ENCODE results near the gene SUMF2. TPM values are rescaled to one million over a fixed set of nuclear protein-coding genes. Genes with fewer than 3 reads are reported as not detected.
A peak's percentile ranks its signal among the peaks of the same experiment; 100 is the strongest.

The SUMF2 gene
- polyA plus RNA-seq (2011; rRNA removed) (85.2 TPM in 2 replicates), polyA plus RNA-seq (2017; fragmentation: RNase III; extraction: RNeasy Plus Mini Kit Qiagen cat#74134 plus additional on column Dnase treatment) (94.8 to 112 TPM (median 106 TPM) in 3 replicates), polyA minus RNA-seq (2011; rRNA and poly(A)+ RNA removed) (93.2 and 93.5 TPM in 2 replicates)
- 74.2 and 86.7 TPM in 2 replicates for polyA plus RNA-seq (2012; cell fraction: cytosol; rRNA removed)
- polyA plus RNA-seq (2012; cell fraction: nucleus; rRNA removed), result 142 and 158 TPM in 2 replicates

DNA sequence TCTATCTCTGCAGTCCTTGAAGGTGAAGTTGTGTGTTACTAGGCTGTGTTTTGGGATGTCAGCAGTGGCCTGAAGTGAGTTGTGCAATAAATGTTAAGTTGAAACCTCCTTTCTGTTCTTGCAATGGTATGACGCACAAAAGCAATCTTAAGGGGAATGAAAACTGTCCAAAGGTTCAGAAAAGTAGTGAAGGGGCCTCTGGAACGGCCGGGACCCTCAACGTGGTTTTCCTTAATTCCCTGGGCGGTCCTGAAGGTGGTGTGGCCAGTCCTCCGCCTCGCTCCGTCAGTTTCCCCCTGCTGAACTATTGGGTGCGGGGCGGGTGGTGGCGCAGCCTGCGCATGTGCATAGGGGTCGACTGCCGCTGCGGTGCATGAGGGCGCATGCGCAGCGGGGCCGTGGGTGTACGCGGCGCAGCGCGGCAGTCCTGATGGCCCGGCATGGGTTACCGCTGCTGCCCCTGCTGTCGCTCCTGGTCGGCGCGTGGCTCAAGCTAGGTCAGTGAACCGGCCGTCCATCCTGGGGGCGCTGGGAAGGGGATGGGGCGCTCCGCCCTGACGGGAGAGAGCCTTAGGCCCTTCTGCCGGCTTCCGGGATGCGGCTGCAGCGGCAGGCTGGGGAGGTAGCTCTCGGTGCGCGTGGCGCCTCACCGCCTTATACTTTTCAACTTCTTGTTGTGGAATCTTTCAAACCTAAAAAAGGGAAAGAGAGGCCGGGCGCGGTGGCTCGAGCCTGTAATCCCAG, at the start of gene SUMF2:
TSS of gene SUMF2 (plus strand) at position 405 of the 744 bp plus-strand sequence. CDS start at position 431, 26 bp downstream.
- Histone ChIP-seq H3K4me3 (peak within 1 kb of the TSS; percentile 81), H3K4me1 (peaks cover 54% of the 10 kb centered on the region), H3K9me3 (no peaks in the 10 kb centered on the region), H3K4me2 (peak within 1 kb of the TSS; percentile 62), H3K27ac (peak within 1 kb of the TSS; percentile 91 to 94)
- POLR2A ChIA-PET, result interaction anchor here (1.1 to 6.1 kb wide), 5 partner anchors 10 to 42 kb away, joined by 3 to 114 read pairs (median 6); partner anchors contain the start of genes CCT6A, CHCHD2 and PSPH
- no peak for FAIRE-seq
- CTCF ChIA-PET, result interaction anchor here (0.6 to 4.3 kb wide), 8 partner anchors 8 to 423 kb away, joined by 3 to 19 read pairs (median 4); partner anchors contain the start of genes CCT6A and PSPH
- WGBS (ENCODE audit: missing lambda C conversion rate), result 1% methylated on average over 43 of the region's 49 CpGs
- DNase-seq (ENCODE audit: low read depth in 1 of 2, low spot score in 1 of 2), result peak; percentile 92 to 98
- ATAC-seq, result peak; percentile 95 to 96
- TF ChIP-seq EP300 (IDR thresholded peaks at IDR 0.05) (0 out of 5 replicates have a peak, but pooled peaks of 1 of the 2 experiments have one; percentile 21), MYC (IDR thresholded peaks at IDR 0.05; ENCODE audit: borderline replicate concordance, low read length) (peak; percentile 75), TP53 (CRISPR knock-in tag; IDR thresholded peaks at IDR 0.05) (peak; percentile 71; the same call in 1 of the 2 replicates), BHLHE40 (IDR thresholded peaks at IDR 0.05; ENCODE audit: low read depth, low read length) (no peak), CBX2 (IDR thresholded peaks at IDR 0.05; ENCODE audit: borderline replicate concordance, low read depth) (no peak), POLR2A (IDR thresholded peaks at IDR 0.05; ENCODE audit: low read length) (peak; percentile 96), CHD4 (IDR thresholded peaks at IDR 0.05; ENCODE audit: borderline replicate concordance) (no peak), POLR2AphosphoS2 (conservative IDR thresholded peaks at IDR 0.05; ENCODE audit: low read length) (peak; percentile 88; the same call in 1 of the 2 replicates), SREBF2 (IDR thresholded peaks at IDR 0.05) (no peak), JUN (IDR thresholded peaks at IDR 0.05) (peak; percentile 62 to 95; a peak in 4 of 5 replicates), RAD21 (conservative IDR thresholded peaks at IDR 0.05 in 1 of 2, IDR thresholded peaks at IDR 0.05 in 1 of 2) (no peak), PHF8 (IDR thresholded peaks at IDR 0.05; ENCODE audit: borderline replicate concordance, low read depth) (peak; percentile 67; the same call in 1 of the 2 replicates), CHD2 (IDR thresholded peaks at IDR 0.05; ENCODE audit: low read length, partially characterized antibody) (no peak), RCOR1 (IDR thresholded peaks at IDR 0.05; ENCODE audit: low read depth, low read length) (no peak), FOXS1 (CRISPR knock-in tag; IDR thresholded peaks at IDR 0.05) (no peak), ESRRA (IDR thresholded peaks at IDR 0.05; ENCODE audit: borderline replicate concordance, low read length) (no peak), TFCP2L1 (CRISPR knock-in tag; IDR thresholded peaks at IDR 0.05) (peak; percentile 88; the same call in 1 of the 2 replicates), ZSCAN20 (CRISPR knock-in tag; IDR thresholded peaks at IDR 0.05) (no peak), RARB (CRISPR knock-in tag; IDR thresholded peaks at IDR 0.05) (peak; percentile 52; the same call in 1 of the 2 replicates), RNF2 (IDR thresholded peaks at IDR 0.05; ENCODE audit: borderline replicate concordance, low read depth) (no peak), EHMT2 (IDR thresholded peaks at IDR 0.05; ENCODE audit: low read depth) (no peak), HOXB5 (CRISPR knock-in tag; IDR thresholded peaks at IDR 0.05) (no peak), FOSB (CRISPR knock-in tag; IDR thresholded peaks at IDR 0.05) (peak; percentile 46; the same call in 1 of the 2 replicates)
- TF ChIP-seq, protein P1, sequence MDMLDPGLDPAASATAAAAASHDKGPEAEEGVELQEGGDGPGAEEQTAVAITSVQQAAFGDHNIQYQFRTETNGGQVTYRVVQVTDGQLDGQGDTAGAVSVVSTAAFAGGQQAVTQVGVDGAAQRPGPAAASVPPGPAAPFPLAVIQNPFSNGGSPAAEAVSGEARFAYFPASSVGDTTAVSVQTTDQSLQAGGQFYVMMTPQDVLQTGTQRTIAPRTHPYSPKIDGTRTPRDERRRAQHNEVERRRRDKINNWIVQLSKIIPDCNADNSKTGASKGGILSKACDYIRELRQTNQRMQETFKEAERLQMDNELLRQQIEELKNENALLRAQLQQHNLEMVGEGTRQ (IDR thresholded peaks at IDR 0.05), result no peak
- TF ChIP-seq, protein P2, sequence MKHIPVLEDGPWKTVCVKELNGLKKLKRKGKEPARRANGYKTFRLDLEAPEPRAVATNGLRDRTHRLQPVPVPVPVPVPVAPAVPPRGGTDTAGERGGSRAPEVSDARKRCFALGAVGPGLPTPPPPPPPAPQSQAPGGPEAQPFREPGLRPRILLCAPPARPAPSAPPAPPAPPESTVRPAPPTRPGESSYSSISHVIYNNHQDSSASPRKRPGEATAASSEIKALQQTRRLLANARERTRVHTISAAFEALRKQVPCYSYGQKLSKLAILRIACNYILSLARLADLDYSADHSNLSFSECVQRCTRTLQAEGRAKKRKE (CRISPR knock-in tag; IDR thresholded peaks at IDR 0.05; ENCODE audit: low read depth), result no peak
- TF ChIP-seq, protein P3, sequence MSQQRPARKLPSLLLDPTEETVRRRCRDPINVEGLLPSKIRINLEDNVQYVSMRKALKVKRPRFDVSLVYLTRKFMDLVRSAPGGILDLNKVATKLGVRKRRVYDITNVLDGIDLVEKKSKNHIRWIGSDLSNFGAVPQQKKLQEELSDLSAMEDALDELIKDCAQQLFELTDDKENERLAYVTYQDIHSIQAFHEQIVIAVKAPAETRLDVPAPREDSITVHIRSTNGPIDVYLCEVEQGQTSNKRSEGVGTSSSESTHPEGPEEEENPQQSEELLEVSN (IDR thresholded peaks at IDR 0.05; ENCODE audit: borderline replicate concordance, low read depth), result 0 out of 2 replicates have a peak, but pooled peaks have one; percentile 60
- TF ChIP-seq, protein P4, sequence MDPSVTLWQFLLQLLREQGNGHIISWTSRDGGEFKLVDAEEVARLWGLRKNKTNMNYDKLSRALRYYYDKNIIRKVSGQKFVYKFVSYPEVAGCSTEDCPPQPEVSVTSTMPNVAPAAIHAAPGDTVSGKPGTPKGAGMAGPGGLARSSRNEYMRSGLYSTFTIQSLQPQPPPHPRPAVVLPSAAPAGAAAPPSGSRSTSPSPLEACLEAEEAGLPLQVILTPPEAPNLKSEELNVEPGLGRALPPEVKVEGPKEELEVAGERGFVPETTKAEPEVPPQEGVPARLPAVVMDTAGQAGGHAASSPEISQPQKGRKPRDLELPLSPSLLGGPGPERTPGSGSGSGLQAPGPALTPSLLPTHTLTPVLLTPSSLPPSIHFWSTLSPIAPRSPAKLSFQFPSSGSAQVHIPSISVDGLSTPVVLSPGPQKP (IDR thresholded peaks at IDR 0.05; ENCODE audit: low read depth, low read length), result no peak
- TF ChIP-seq, protein P5, sequence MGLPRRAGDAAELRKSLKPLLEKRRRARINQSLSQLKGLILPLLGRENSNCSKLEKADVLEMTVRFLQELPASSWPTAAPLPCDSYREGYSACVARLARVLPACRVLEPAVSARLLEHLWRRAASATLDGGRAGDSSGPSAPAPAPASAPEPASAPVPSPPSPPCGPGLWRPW (IDR thresholded peaks at IDR 0.05), result no peak
- TF ChIP-seq, protein P6, sequence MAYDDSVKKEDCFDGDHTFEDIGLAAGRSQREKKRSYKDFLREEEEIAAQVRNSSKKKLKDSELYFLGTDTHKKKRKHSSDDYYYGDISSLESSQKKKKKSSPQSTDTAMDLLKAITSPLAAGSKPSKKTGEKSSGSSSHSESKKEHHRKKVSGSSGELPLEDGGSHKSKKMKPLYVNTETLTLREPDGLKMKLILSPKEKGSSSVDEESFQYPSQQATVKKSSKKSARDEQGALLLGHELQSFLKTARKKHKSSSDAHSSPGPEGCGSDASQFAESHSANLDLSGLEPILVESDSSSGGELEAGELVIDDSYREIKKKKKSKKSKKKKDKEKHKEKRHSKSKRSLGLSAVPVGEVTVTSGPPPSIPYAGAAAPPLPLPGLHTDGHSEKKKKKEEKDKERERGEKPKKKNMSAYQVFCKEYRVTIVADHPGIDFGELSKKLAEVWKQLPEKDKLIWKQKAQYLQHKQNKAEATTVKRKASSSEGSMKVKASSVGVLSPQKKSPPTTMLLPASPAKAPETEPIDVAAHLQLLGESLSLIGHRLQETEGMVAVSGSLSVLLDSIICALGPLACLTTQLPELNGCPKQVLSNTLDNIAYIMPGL (CRISPR knock-in tag; IDR thresholded peaks at IDR 0.05; ENCODE audit: borderline replicate concordance), result 0 out of 2 replicates have a peak, but pooled peaks have one; percentile 47
- TF ChIP-seq, protein P7, sequence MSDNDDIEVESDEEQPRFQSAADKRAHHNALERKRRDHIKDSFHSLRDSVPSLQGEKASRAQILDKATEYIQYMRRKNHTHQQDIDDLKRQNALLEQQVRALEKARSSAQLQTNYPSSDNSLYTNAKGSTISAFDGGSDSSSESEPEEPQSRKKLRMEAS (IDR thresholded peaks at IDR 0.05), result peak; percentile 89
- TF ChIP-seq, protein P8, sequence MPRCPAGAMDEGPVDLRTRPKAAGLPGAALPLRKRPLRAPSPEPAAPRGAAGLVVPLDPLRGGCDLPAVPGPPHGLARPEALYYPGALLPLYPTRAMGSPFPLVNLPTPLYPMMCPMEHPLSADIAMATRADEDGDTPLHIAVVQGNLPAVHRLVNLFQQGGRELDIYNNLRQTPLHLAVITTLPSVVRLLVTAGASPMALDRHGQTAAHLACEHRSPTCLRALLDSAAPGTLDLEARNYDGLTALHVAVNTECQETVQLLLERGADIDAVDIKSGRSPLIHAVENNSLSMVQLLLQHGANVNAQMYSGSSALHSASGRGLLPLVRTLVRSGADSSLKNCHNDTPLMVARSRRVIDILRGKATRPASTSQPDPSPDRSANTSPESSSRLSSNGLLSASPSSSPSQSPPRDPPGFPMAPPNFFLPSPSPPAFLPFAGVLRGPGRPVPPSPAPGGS (IDR thresholded peaks at IDR 0.05), result peak; percentile 89

All from A549 (cell line).